GM23248 (cell line): ENCODE data around the gene ABITRAM.

Experiments used
- EZH2 ChIP-seq: fragments of 200-600 bp; sonication (generic); IDR thresholded peaks from 2 replicates; pipeline ENCODE4 v1.6.1; 2018; ENCODE audit warnings: antibody characterized with exemption, mild to moderate bottlenecking; ENCODE audit not compliant: insufficient read depth, poor library complexity, severe bottlenecking
- EZH2phosphoT487 ChIP-seq: fragments of 200-600 bp; sonication (generic); IDR thresholded peaks from 2 replicates; pipeline ENCODE4 v1.6.1; 2018; ENCODE audit warnings: antibody characterized with exemption, moderate library complexity, mild to moderate bottlenecking, low read depth; ENCODE audit not compliant: insufficient read depth

DNA sequence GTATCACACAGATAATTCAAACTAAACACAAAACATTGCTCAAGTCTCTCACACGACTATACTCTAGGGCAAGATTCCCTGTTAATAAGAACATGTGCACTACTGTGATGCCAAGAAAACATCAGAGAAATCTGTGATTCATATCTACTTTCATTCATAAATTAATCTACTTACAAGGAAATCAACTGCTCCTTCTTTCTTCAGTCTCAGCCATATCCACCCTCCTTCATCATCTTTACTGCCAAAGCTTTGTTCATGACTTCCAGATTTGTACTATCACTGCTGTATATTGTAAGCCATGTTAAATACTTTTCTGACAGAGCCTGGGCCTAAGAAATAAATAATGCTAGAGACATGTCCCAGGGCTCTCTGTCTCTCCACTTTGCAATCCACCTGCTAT, 44.0 kb downstream of the ABITRAM start:
- TF ChIP-seq EZH2phosphoT487 = no peak
- no peak for TF ChIP-seq EZH2
